Neural cell (in vitro differentiated cells): ENCODE results near the gene SRCAP.

Experiments
- CTCF ChIP-seq: fragments of 450-650 bp; IDR thresholded peaks from 2 replicates; pipeline ENCODE4 v1.5.1; 2014; ENCODE audit warnings: antibody characterized with exemption, mild to moderate bottlenecking, moderate library complexity; ENCODE audit not compliant: poor library complexity, severe bottlenecking
- EP300 ChIP-seq: fragments of 450-650 bp; conservative IDR thresholded peaks from 2 replicates; pipeline ENCODE4 v1.6.1; 2014; ENCODE audit warnings: antibody characterized with exemption, mild to moderate bottlenecking, moderate library complexity; ENCODE audit not compliant: poor library complexity, severe bottlenecking
- EZH2 ChIP-seq: fragments of 200-600, 300-800 bp; shearing (Covaris generic), sonication (generic); IDR thresholded peaks from 2 replicates; pipeline ENCODE4 v1.6.1; 2014; ENCODE audit warnings: antibody characterized with exemption, low read length, borderline replicate concordance, mild to moderate bottlenecking; ENCODE audit not compliant: insufficient read depth, poor library complexity, severe bottlenecking
- POLR2AphosphoS5 ChIP-seq: IDR thresholded peaks from 2 replicates; pipeline ENCODE4 v1.6.1; 2012
- RAD21 ChIP-seq: fragments of 450-650 bp; conservative IDR thresholded peaks from 2 replicates; pipeline ENCODE4 v1.6.1; 2014; ENCODE audit warnings: antibody characterized with exemption, mild to moderate bottlenecking, moderate library complexity
- TAF1 ChIP-seq: IDR thresholded peaks from 2 replicates; pipeline ENCODE4 v1.6.1; 2012; ENCODE audit warnings: low read depth

- TF ChIP-seq POLR2AphosphoS5 (no peak), TAF1 (no peak), CTCF (no peak), RAD21 (no peak), EZH2 (no peak), EP300 (no peak)
Measured at GRCh38 chr16:30764816-30765465, 66.0 kb downstream of the SRCAP start.
